Measurements from ENCODE around the gene WNT6. TPM values are rescaled to one million over a fixed set of nuclear protein-coding genes. Genes with fewer than 3 reads are reported as not detected.

WNT6 gene
- total RNA-seq, 1 experiment from 2014 or later = not detected

- no peak for DNase-seq (ENCODE audit: low read depth)
These were observed 17.7 kb downstream of the WNT6 start for GRCh38 chr2:218877331-218877730.

DNA sequence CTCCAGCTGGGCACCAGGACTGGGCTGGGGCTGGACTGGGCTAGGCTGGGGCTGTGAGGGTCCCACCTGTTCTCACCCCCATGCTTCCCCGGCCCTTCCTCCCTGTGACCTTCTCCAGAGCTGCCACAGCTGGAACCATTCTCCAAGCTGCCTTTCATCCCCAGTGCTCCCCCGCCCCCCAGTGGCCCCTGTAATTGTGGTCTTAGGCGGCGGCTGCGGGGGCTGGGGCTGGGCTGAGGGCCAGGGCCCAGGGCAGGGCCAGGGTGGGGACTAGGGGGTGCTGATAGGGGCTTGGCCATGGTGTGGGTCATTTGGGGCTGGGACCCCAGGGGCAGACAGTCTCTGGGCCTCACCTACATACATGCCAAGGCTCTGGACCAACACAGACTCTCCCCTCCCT lies 18.3 kb downstream of the WNT6 start:
- no peak for DNase-seq (ENCODE audit: low read depth)

GRCh38 chr2:218878486-218878885 lies 18.9 kb downstream of the WNT6 start:
- DNase-seq (ENCODE audit: low read depth) = no peak

- no peak for DNase-seq (ENCODE audit: low read depth)
These were observed 19.5 kb downstream of the WNT6 start for GRCh38 chr2:218878926-218879761.

- DNase-seq (ENCODE audit: low read depth) = no peak
These were observed 20.1 kb downstream of the WNT6 start for GRCh38 chr2:218879776-218880101.

DNA sequence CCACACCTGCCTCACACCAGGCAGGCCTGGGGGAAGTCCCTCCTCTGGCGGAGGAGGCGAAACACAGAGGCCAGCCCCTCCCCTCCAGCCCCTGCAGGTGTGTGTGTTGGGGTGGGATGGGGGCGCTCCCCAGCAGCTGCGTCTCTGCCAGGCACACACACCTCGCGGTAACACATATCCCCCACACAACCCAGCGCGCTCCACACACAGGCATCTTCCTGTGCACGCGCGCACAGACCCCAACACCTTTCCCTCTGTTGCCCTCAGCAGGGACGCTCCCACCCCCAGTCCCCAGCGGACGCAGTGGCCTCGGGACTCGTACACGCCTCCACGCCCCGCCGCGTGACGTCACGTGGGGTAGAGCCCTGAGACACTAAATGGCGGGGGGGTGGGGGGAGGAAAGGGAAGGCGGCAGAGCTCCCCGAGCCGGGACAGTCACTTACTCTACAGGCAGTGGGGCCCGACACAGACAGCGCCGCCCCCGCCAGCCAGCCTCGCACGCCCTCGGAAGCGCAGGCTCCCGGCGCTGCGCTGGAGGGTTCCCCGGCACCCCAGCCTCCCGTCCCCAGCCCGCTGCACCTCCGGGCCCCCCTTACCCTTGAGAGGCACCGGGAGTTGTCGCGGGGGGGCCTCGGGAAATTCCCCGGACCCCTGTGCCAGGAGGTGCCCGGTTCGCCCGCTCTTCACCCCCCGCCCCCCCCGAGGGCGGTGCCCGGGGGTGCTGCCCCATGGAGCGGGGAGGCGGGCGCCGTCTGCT lies 20.7 kb downstream of the WNT6 start, which contains the start of gene WNT10A:
Gene WNT10A, plus strand, starts transcription at position 751 of the 757 bp plus-strand sequence. CDS start 144 bp downstream, outside the sequence.
- DNase-seq (ENCODE audit: low read depth) = no peak

GRCh38 chr2:218880859-218881594 lies 21.4 kb downstream of the WNT6 start:
- DNase-seq (ENCODE audit: low read depth) = no peak

DNA sequence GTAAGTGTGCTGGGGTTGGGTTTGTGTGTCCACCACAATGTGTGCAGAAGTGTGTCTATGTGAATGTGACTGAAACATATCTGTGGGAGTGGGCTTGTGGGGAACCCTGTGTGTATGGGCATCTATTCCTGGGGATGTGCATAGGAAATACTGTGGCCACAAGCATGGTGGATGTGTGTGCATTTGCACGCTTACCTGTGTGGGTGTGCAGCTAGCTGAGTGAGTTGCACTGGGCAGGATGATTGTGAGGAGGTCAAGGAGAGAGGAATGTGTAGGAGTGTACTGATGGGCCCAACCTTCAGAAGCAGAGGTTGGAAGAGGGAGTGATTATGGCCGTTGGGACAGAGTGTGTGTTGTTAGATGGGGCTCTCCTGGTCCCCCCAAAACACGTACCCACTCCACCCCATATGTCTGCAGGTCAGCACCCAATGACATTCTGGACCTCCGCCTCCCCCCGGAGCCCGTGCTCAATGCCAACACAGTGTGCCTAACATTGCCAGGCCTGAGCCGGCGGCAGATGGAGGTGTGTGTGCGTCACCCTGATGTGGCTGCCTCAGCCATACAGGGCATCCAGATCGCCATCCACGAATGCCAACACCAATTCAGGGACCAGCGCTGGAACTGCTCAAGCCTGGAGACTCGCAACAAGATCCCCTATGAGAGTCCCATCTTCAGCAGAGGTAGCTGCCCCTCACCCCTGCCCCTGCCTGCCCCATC lies 22.3 kb downstream of the WNT6 start:
- DNase-seq (ENCODE audit: low read depth) = no peak

GRCh38 chr2:218882461-218882816 lies 22.8 kb downstream of the WNT6 start:
- no peak for DNase-seq (ENCODE audit: low read depth)

DNA sequence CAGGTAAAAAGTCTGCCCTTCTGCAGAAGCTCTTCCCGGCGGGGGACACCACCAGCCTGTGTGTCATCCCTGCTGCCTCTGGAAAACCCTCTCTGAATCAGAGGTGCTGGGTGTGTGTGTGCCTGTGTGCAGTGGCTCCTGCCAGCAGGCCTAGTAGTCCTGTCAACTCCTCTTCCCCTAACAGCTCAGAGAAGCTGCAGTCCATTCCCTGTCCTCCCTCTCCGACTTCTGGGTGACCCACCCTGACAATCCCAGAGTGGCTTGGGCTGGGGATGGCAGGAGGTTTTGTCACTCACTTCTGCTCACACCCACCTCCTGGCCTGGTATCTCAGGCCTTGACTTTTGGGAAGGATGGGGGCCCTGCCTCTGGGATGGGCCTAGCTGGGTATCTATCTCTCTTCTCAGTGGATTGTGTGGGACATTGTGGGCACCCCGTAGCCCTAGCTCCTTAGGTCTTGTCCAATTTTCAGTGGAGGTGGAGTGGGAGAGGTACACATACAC lies 23.3 kb downstream of the WNT6 start:
- no peak for DNase-seq (ENCODE audit: low read depth)

GRCh38 chr2:218883491-218884490 lies 24.2 kb downstream of the WNT6 start:
- DNase-seq (ENCODE audit: low read depth) = no peak

DNA sequence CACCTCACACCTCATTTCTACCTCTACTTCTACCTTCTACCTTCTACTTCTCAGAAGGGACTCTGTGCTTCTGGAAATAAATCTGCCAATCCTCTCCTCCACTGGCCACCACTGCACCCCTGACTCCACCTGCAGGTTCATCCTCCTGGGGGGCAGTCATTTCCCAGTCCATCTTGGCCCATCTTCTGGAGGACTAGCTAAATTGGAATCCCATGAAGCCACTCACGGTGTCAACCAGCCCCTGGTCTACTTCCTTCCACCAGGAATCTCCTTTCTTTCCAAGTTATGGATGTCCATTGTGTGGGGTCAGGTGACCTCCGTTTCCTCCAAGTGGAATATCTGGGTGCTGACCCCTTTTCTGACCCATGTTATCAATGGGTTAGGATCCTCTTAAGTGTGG lies 24.9 kb downstream of the WNT6 start:
- DNase-seq (ENCODE audit: low read depth) = no peak

GRCh38 chr2:218885981-218886947 lies 26.7 kb downstream of the WNT6 start:
- DNase-seq (ENCODE audit: low read depth) = no peak

GRCh38 chr2:218887079-218887478 lies 27.5 kb downstream of the WNT6 start:
- no peak for DNase-seq (ENCODE audit: low read depth)

- DNase-seq (ENCODE audit: low read depth) = no peak
These were observed 28.7 kb downstream of the WNT6 start for GRCh38 chr2:218888341-218888740.

DNA sequence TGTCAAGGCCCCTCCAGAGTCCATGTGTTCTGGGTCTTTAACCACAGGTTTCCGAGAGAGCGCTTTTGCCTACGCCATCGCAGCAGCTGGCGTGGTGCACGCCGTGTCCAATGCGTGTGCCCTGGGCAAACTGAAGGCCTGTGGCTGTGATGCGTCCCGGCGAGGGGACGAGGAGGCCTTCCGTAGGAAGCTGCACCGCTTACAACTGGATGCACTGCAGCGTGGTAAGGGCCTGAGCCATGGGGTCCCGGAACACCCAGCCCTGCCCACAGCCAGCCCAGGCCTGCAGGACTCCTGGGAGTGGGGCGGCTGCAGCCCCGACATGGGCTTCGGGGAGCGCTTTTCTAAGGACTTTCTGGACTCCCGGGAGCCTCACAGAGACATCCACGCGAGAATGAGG lies 30.3 kb downstream of the WNT6 start:
- no peak for DNase-seq (ENCODE audit: low read depth)

DNA sequence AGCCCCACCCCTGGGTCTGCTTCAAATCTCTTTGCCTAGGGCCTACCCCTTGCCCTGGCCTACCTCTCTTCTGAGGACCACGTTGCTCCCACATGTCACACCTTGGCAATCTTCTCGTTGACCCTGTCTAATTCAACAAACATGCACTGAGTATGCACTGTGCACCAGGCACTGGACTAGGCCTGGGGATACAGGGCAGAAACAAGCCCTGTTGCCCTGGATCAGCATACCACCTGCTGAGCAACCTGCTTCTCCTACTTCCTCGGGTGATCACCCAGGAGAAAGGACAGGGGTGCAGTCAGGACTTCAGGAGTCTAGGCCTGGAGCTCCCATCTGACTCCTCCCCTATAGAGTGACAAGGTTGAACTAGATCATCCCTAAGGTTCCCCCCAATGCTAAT lies 30.8 kb downstream of the WNT6 start:
- no peak for DNase-seq (ENCODE audit: low read depth)

DNA sequence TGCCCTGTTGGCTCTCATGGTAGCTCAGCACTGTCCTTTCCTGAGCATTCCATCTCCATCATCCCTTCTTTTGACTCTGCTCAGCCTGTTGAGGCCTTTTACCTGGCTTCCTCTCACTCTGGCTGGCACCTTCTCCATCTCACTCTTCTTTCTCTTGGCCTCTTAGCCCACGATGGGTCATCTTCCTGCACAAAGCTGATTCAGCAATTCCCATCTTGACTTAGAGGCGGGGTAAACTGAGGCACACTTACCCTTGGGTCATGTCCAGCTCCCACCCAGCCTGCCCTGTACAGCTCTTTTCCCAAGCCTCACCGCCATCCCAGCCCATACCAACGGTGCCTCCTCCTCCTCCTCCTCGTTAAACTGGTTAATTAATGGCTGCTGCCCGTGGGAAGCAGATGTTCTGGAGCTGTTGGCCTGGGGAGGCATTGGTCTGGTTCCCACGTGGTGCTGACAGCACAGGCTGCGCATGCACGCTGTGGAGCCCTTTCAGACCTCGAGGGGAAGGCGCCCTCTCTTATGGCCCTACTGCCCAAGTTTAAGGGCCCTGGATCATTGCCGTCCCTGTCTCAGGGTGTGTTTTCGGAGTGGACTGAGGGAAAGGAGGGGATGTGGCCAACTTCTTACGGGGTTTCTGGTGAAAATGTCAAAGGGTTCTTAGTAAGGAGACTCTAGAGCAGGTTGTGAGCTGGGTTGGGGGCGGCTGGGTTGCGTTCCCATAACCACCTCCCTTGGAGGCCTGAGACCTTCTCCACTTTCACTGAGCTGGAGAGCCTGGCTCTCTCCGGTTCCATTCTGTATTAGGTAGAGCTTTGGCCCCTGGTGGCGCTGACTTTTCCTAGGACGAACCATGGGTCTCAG lies 31.9 kb downstream of the WNT6 start:
- DNase-seq (ENCODE audit: low read depth) = no peak

Data from HT1080 (cell line).